Tibial artery (tissue), 4 donors: Measurements from ENCODE around the gene LYST.
"Not testable (repeated sequence)": the region's sequence is repeated elsewhere in the genome, so short reads cannot be mapped to it uniquely, and the experiment has no call there.

ENCODE experiments used
- DNase-seq, 2 donors: peaks; one replicate each; pipeline ENCODE4 v3.0.0-alpha.2; 2019
- H3K27ac ChIP-seq, 2 donors: fragments of 200-600 bp; sonication (generic) in 1 of 2; 1 replicate in 1 of 2; 2 replicates in 1 of 2; pipeline ENCODE4 v1.5.1; 2018 to 2019; ENCODE audit warnings: mild to moderate bottlenecking in 1 of 2
- H3K27me3 ChIP-seq, 2 donors: fragments of 200-600 bp; sonication (generic) in 1 of 2; one replicate each; pipeline versions ENCODE4 v1.5.1 to v1.6.0; 2016 to 2019
- H3K36me3 ChIP-seq, 3 donors: fragments of 200-600 bp; sonication (generic) in 2 of 3; one replicate each; pipeline ENCODE4 v1.5.1; 2016 to 2019; ENCODE audit warnings: mild to moderate bottlenecking in 2 of 3
- H3K4me1 ChIP-seq, 4 donors: fragments of 200-600 bp; sonication (generic) in 2 of 4; 1 replicate in 3 of 4; 2 replicates in 1 of 4; pipeline ENCODE4 v1.5.1; 2016 to 2019
- H3K4me3 ChIP-seq, 2 donors: fragments of 200-600 bp; sonication (generic) in 1 of 2; 1 replicate in 1 of 2; 2 replicates in 1 of 2; pipeline ENCODE4 v1.5.1; 2018 to 2019; ENCODE audit warnings: mild to moderate bottlenecking in 2 of 2
- H3K9me3 ChIP-seq, 3 donors: fragments of 200-600 bp; sonication (generic) in 1 of 3; one replicate each; pipeline ENCODE4 v1.5.1; 2016 to 2019
- CTCF ChIP-seq, 2 experiments: fragments of 200-600 bp in 1 of 2; fragments of 450-650 bp in 1 of 2; IDR thresholded peaks; one replicate each; pipeline ENCODE4 v1.5.1; 2017 to 2019; ENCODE audit warnings: antibody characterized with exemption in 2 of 2, mild to moderate bottlenecking in 1 of 2, moderate library complexity in 1 of 2
- intact Hi-C: fragments of 100-400 bp; cut with DNase I; formaldehyde crosslinking; loops from one replicate; pipeline ENCODE4 v1.15.0; 2023; ENCODE audit warnings: low total_unique reads

LYST gene

GRCh38 chr1:235642943-235643371 lies 223.7 kb downstream of the LYST start:
- Histone ChIP-seq H3K9me3 (no peaks in the 10 kb centered on the region), H3K27ac (no peak overlapping the region), H3K27me3 (peaks cover 0 to 58% of the 10 kb centered on the region in 2 donors), H3K36me3 (no peaks in the 10 kb centered on the region), H3K4me1 (no peaks in the 10 kb centered on the region), H3K4me3 (no peak overlapping the region)
- no peak for TF ChIP-seq CTCF (IDR thresholded peaks at IDR 0.05)
- no peak for DNase-seq
- intact Hi-C loops: loop anchor here (10.0 kb wide), 1 partner anchor 118 kb away; no protein-coding TSS in a partner anchor

- Histone ChIP-seq H3K36me3 (no peaks in the 10 kb centered on the region), H3K27me3 (peaks cover 0 to 51% of the 10 kb centered on the region in 2 donors), H3K4me3 (no peak overlapping the region), H3K4me1 (no peaks in the 10 kb centered on the region), H3K9me3 (no peaks in the 10 kb centered on the region), H3K27ac (no peak overlapping the region)
- intact Hi-C loops: loop anchor here (10.0 kb wide), 1 partner anchor 117 kb away; no protein-coding TSS in a partner anchor
- DNase-seq: no peak
- no peak for TF ChIP-seq CTCF (IDR thresholded peaks at IDR 0.05)
These were observed 224.4 kb downstream of the LYST start for GRCh38 chr1:235642011-235642942.

GRCh38 chr1:235640580-235640979 lies 226.1 kb downstream of the LYST start:
- Histone ChIP-seq H3K36me3 (no peaks in the 10 kb centered on the region), H3K27ac (no peak overlapping the region), H3K4me1 (no peaks in the 10 kb centered on the region), H3K9me3 (no peaks in the 10 kb centered on the region), H3K4me3 (no peak overlapping the region), H3K27me3 (peaks cover 0 to 36% of the 10 kb centered on the region in 2 donors)
- intact Hi-C loops: loop anchor here (10.0 kb wide), 1 partner anchor 116 kb away; no protein-coding TSS in a partner anchor
- no peak for DNase-seq
- no peak for TF ChIP-seq CTCF (IDR thresholded peaks at IDR 0.05)

- no peaks in the 10 kb centered on the region for H3K36me3 ChIP-seq
- DNase-seq: no peak
- no peaks in the 10 kb centered on the region for H3K4me1 ChIP-seq
- intact Hi-C loops: loop anchor here (10.0 kb wide), 1 partner anchor 115 kb away; no protein-coding TSS in a partner anchor
- peaks cover 0 to 26% of the 10 kb centered on the region in 2 donors for H3K27me3 ChIP-seq
- TF ChIP-seq CTCF (IDR thresholded peaks at IDR 0.05): no peak
- no peak overlapping the region for H3K27ac ChIP-seq
- no peak overlapping the region for H3K4me3 ChIP-seq
- H3K9me3 ChIP-seq: no peaks in the 10 kb centered on the region
These were observed 227.2 kb downstream of the LYST start for GRCh38 chr1:235639226-235640205.

GRCh38 chr1:235638612-235639011 lies 228.1 kb downstream of the LYST start:
- intact Hi-C loops, DNase-seq, H3K36me3 ChIP-seq, H3K9me3 ChIP-seq, H3K4me3 ChIP-seq, H3K4me1 ChIP-seq, H3K27ac ChIP-seq: not testable (repeated sequence)
- H3K27me3 ChIP-seq: peaks cover 0 to 16% of the 10 kb centered on the region in 2 donors
